Pancreas (tissue), 10 donors: ENCODE data around the gene HOXD12. TPM values are rescaled to one million over a fixed set of nuclear protein-coding genes. Genes with fewer than 3 reads are reported as not detected.

Experiments
- ATAC-seq, 4 donors: fragments of 200-7000 bp; cut with Tn5 transposase; one replicate each; pipeline versions ENCODE4 v1.8.0 to v1.9.1; 2020; ENCODE audit warnings: mild to moderate bottlenecking in 4 of 4, moderate library complexity in 4 of 4
- DNase-seq, 6 donors: peaks; one replicate each; pipeline ENCODE4 v3.0.0-alpha.2; 2020
- FAIRE-seq: peaks from 2 replicates; lab custom pipeline; 2012; peaks lifted over from hg19 to GRCh38; lab: Jason Lieb, UNC
- H3K27ac ChIP-seq, 4 donors: fragments of 200-600 bp; sonication (generic); 1 replicate in 3 of 4; 2 replicates in 1 of 4; pipeline versions ENCODE4 v1.5.0 to v1.8.0; 2020
- H3K27me3 ChIP-seq, 4 donors: fragments of 200-600 bp; one replicate each; pipeline ENCODE4 v1.8.0; 2021
- H3K36me3 ChIP-seq, 3 donors: fragments of 200-600 bp; sonication (generic) in 1 of 3; one replicate each; pipeline versions ENCODE4 v1.5.0 to v1.8.0; 2020 to 2021
- H3K4me1 ChIP-seq, 3 donors: fragments of 200-600 bp; one replicate each; pipeline ENCODE4 v1.8.0; 2021
- H3K4me3 ChIP-seq, 4 donors: fragments of 200-600 bp; sonication (generic) in 2 of 4; one replicate each; pipeline versions ENCODE4 v1.5.0 to v1.8.0; 2020 to 2021
- H3K9me3 ChIP-seq, 4 donors: fragments of 200-600 bp; one replicate each; pipeline ENCODE4 v1.8.0; 2021
- CTCF ChIP-seq, 4 donors: fragments of 200-600 bp; sonication (generic) in 3 of 4; IDR thresholded peaks; one replicate each; pipeline versions ENCODE4 v1.5.0 to v1.8.0; 2021; ENCODE audit warnings: antibody characterized with exemption in 4 of 4
- WGBS, 2 donors: extraction: QIAGEN DNeasy Blood & Tissue Kit; methylation state at CpG; one replicate each; pipeline ENCODE4 v1.1.7; 2013; 5-methylcytosine and 5-hydroxymethylcytosine counted together
- intact Hi-C, 3 donors: fragments of 100-400 bp; cut with DNase I; formaldehyde crosslinking; loops; one replicate each; pipeline versions ENCODE4 v1.11.1 to v1.14.2; 2022
- polyA plus RNA-seq, 2 donors: library from polyadenylated mRNA; stranded (reverse); fragments of 200-250 nt; gene quantifications; one replicate each; pipeline ENCODE4 v1.2.3, GENCODE V29; 2013
- total RNA-seq, 6 donors: library from RNA; stranded (reverse); fragmentation: NEBNext Ultra II Directional in 4 of 6; extraction: Animal tissue kit (Norgen Biotek cat#: 25700) in 4 of 6; gene quantifications; one replicate each; pipeline versions ENCODE4 v1.2.1 to v1.2.4, GENCODE V29; 2021 to 2023
- donor health status: healthy with polysubstance abuse.
- donor health status: DM: no; HTN: no; CAD: no; lungs with moderate emphysema.
- donor health status: DM: no; HTN: no; CAD: no.
- donor health status: control.
- donor health status: control.
- donor health status: Bipolar disorder and iron deficiency.
- donor health status: DM: yes; HTN: yes; CAD: no.
- donor health status: DM: no; HTN: no; CAD: no.
- donor health status: DM: no; HTN: no; CAD: no.
- donor health status: DM: yes; HTN: yes; CAD: no.

The HOXD12 gene
- total and polyA plus RNA-seq, 8 donors: not detected

GRCh38 chr2:176080540-176081375 is 18.8 kb upstream of the HOXD12 start:
- WGBS, 2 donors: 9 to 10% methylated on average over 55 to 68 of the region's 68 CpGs
- Histone ChIP-seq H3K4me1 (no peaks in the 10 kb centered on the region), H3K9me3 (no peaks in the 10 kb centered on the region), H3K4me3 (peak overlapping the region in 1 of 4 donors; percentile 18), H3K36me3 (no peaks in the 10 kb centered on the region), H3K27ac (no peak overlapping the region), H3K27me3 (peaks cover 38 to 92% (median 51%) of the 10 kb centered on the region in 4 donors)
- FAIRE-seq (no peak), DNase-seq (peak in 1 of 6 donors; percentile 66), ATAC-seq (no peak)
- TF ChIP-seq CTCF (IDR thresholded peaks at IDR 0.05): no peak
- intact Hi-C loops: no loop called here

- no peak for ATAC-seq
- no peak for FAIRE-seq
- DNase-seq: no peak
- no peak overlapping the region for H3K27ac ChIP-seq
- no peaks in the 10 kb centered on the region for H3K9me3 ChIP-seq
- intact Hi-C loops: no loop called here
- peaks cover 34 to 92% (median 48%) of the 10 kb centered on the region in 4 donors for H3K27me3 ChIP-seq
- H3K36me3 ChIP-seq: no peaks in the 10 kb centered on the region
- H3K4me3 ChIP-seq: no peak overlapping the region
- WGBS, 2 donors: 7 to 10% methylated on average over 17 of the region's 17 CpGs
- H3K4me1 ChIP-seq: no peaks in the 10 kb centered on the region
- no peak for TF ChIP-seq CTCF (IDR thresholded peaks at IDR 0.05)
Measured at GRCh38 chr2:176081376-176081836, 18.2 kb upstream of the HOXD12 start.

DNA sequence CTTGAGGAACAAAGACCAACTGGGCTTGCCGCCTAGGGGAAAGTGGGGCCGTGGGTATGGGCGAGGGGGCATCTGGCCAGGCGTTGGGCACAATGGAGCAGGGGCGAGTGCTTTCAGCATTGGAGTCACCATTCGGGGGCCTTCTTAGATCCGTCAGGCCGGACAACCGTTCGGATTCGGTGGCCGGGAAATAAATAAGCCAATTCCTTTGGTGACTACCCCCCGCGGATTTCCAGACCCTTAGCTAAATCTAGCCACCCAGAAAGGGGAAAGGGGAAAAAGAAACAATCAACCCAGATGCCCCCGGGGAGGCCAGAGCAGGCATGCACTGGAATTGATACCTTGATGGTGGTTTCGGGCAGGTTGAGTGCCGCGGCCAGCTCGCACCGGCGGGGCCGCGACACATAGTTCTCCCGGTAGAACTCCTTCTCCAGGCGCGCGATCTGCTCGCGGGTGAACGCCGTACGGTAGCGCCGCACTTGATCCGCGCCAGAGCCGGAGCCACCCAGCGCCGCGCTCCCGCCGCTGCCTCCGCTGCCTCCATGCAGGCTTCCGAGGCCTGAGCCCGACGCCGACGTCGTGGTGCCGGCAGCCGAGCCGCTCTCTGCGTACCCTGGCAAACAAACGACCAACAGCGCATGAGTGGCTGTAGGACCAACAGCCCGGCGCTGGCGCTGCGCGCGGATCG is 17.6 kb upstream of the HOXD12 start:
- no peaks in the 10 kb centered on the region for H3K4me1 ChIP-seq
- H3K27ac ChIP-seq: no peak overlapping the region
- no peak for TF ChIP-seq CTCF (IDR thresholded peaks at IDR 0.05)
- H3K9me3 ChIP-seq: no peaks in the 10 kb centered on the region
- 10 to 11% methylated on average over 58 to 62 of the region's 62 CpGs for WGBS, 2 donors
- no peak for ATAC-seq
- DNase-seq: peak in 1 of 6 donors; percentile 60
- intact Hi-C loops: no loop called here
- FAIRE-seq: no peak
- H3K4me3 ChIP-seq: no peak overlapping the region
- H3K36me3 ChIP-seq: no peaks in the 10 kb centered on the region
- H3K27me3 ChIP-seq: peaks cover 28 to 93% (median 47%) of the 10 kb centered on the region in 4 donors

- no peak for DNase-seq
- Histone ChIP-seq H3K9me3 (no peaks in the 10 kb centered on the region), H3K27me3 (peaks cover 23 to 93% (median 45%) of the 10 kb centered on the region in 4 donors), H3K4me1 (no peaks in the 10 kb centered on the region), H3K36me3 (no peaks in the 10 kb centered on the region), H3K4me3 (no peak overlapping the region), H3K27ac (no peak overlapping the region)
- no peak for ATAC-seq
- WGBS, 2 donors: 11% methylated on average over 10 of the region's 10 CpGs
- intact Hi-C loops: no loop called here
- FAIRE-seq: no peak
- TF ChIP-seq CTCF (IDR thresholded peaks at IDR 0.05): no peak
Measured at GRCh38 chr2:176082525-176082823, 17.1 kb upstream of the HOXD12 start.
